Placental pericyte (primary cell): Measurements from ENCODE around the gene TRRAP. TPM values are rescaled to one million over a fixed set of nuclear protein-coding genes. Genes with fewer than 3 reads are reported as not detected.

Source experiments
- small RNA-seq: library from RNA; depleted of rRNA; stranded (forward); fragments of <200 nt; gene quantifications from one replicate; pipeline ENCODE3, GENCODE V24; 2012; ENCODE audit warnings: low replicate concordance
- total RNA-seq: library from RNA; depleted of rRNA; stranded (reverse); fragments of >200 nt; gene quantifications from 2 replicates; pipeline ENCODE4 v1.2.3, GENCODE V29; 2012

TRRAP gene
- total RNA-seq, result 23.6 and 31.2 TPM in 2 replicates

GRCh38 chr7:98878365-98879197, at the start of gene TRRAP:
Gene TRRAP (plus strand): TSS chr7:98878532. CDS start chr7:98881151, 2,619 bp downstream.

GRCh38 chr7:98869597-98870120, 8.7 kb upstream of the TRRAP start, which contains the start of gene TMEM130:
Gene TMEM130 (minus strand): TSS chr7:98870014. CDS start chr7:98869861, 153 bp downstream.

Small RNA genes lying within 50 kb of the gene (small RNA-seq; reads per million reads assigned to genes)
- gene MIR3609, result 6.5 reads per million, percentile 91 among the genes with 10 or more reads in this experiment

Other genes starting within 250 kb of the TRRAP start
- gene TMEM130, start 8.5 kb upstream of the TRRAP start, total RNA-seq, result 0.72 and 2.8 TPM in 2 replicates